Measurements from ENCODE around the gene KCTD17. TPM values are rescaled to one million over a fixed set of nuclear protein-coding genes. Genes with fewer than 3 reads are reported as not detected.

Gene KCTD17
- total and polyA plus RNA-seq, 4 donors: 2.0 to 5.2 (median 3.7) TPM

- TF ChIP-seq RXRA (IDR thresholded peaks at IDR 0.05) (no peak), SP1 (IDR thresholded peaks at IDR 0.05) (no peak), JUND (IDR thresholded peaks at IDR 0.05) (no peak), RAD21 (IDR thresholded peaks at IDR 0.05) (no peak), CTCF (IDR thresholded peaks at IDR 0.05; ENCODE audit: low read depth, low read length, missing input control) (no peak), HNF4A (conservative IDR thresholded peaks at IDR 0.05) (no peak), GABPA (IDR thresholded peaks at IDR 0.05 in 1 of 2, conservative IDR thresholded peaks at IDR 0.05 in 1 of 2) (no peak), EGR1 (IDR thresholded peaks at IDR 0.05; ENCODE audit: low read depth in 2 of 2) (no peak), MAX (IDR thresholded peaks at IDR 0.05) (no peak), FOXA2 (IDR thresholded peaks at IDR 0.05) (no peak), TAF1 (conservative IDR thresholded peaks at IDR 0.05) (no peak), FOXA1 (IDR thresholded peaks at IDR 0.05) (no peak), REST (IDR thresholded peaks at IDR 0.05) (no peak), YY1 (IDR thresholded peaks at IDR 0.05) (no peak), HNF4G (IDR thresholded peaks at IDR 0.05) (no peak), NR2F2 (IDR thresholded peaks at IDR 0.05) (no peak), ZBTB33 (IDR thresholded peaks at IDR 0.05) (no peak), ATF3 (IDR thresholded peaks at IDR 0.05) (no peak)
- H3K27me3 ChIP-seq (ENCODE audit: control insufficient read depth in 4 of 4, insufficient read depth in 4 of 4, low read length in 3 of 4): no peaks in the 10 kb centered on the region
- 95% methylated on average over 11 of the region's 11 CpGs for WGBS
- no peak overlapping the region for H3K9ac ChIP-seq (ENCODE audit: low read depth in 1 of 2, low read length in 2 of 2)
- no peaks in the 10 kb centered on the region for H3K9me3 ChIP-seq (ENCODE audit: control insufficient read depth in 4 of 4, low read length in 3 of 4)
- DNase-seq (ENCODE audit: low spot score): no peak
- no peak overlapping the region for H3K27ac ChIP-seq (ENCODE audit: low read depth in 1 of 2, low read length in 2 of 2)
- H3K36me3 ChIP-seq (ENCODE audit: control insufficient read depth in 4 of 4, insufficient read depth in 3 of 4, low read depth in 1 of 4, low read length in 3 of 4): no peaks in the 10 kb centered on the region
- peaks cover 3 to 48% (median 37%) of the 10 kb centered on the region in 4 donors for H3K4me1 ChIP-seq (ENCODE audit: control insufficient read depth in 4 of 4, insufficient read depth in 4 of 4, low read length in 3 of 4)
- no peak overlapping the region for H3K4me3 ChIP-seq (ENCODE audit: low read depth in 1 of 3, low read length in 3 of 3)
Observed at GRCh38 chr22:37036655-37037377, 14.7 kb upstream of the KCTD17 start.
